ENCODE data around the gene MGAT5.

The MGAT5 gene

GRCh38 chr2:134433469-134433868, 179.6 kb downstream of the MGAT5 start:
- no peak for DNase-seq

DNA sequence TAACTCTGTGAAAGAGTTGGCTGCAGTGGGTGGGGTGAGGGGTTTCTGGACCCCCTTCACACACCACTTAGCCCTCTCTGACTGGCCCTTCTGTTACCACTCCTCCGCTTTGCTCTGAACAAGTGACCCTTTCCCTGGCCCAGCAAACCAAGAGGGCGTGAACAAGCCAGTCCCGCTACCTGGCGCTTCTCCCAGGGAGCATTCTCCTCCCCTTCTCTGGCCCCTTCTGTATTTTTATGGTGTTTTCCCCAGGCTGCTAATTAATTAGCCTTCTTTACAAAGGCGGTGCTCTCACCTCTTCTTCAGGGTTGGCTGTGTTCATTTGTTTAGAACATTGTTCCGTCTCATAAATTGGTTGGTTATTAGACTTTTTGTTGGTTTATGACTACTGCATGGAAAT, 180.1 kb downstream of the MGAT5 start:
- no peak for DNase-seq

GRCh38 chr2:134435505-134435904, 181.6 kb downstream of the MGAT5 start:
- no peak for DNase-seq

- no peak for DNase-seq
Measured at GRCh38 chr2:134435936-134436335, 182.1 kb downstream of the MGAT5 start.

DNA sequence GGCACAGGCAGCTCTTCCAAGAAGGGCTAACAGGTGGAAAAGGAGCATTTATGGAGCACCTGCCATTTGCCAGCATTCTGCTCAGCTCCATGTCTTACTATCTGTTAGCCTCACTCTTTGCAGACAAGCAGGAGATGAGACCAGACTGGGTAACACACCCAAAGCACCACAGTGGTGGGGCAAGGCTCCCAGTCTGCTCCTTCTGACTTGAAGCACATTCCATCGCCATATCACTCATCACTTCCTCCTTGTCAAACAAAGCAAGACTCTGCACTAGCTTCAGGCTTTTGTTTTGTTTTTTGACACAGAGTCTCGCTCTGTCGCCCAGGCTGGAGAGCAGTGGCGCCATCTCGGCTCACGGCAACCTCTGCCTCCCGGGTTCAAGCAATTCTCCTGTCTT, 182.8 kb downstream of the MGAT5 start:
- DNase-seq, result no peak

GRCh38 chr2:134438371-134438770, 184.5 kb downstream of the MGAT5 start:
- no peak for DNase-seq

- DNase-seq, result no peak
Measured at GRCh38 chr2:134440336-134440909, 186.6 kb downstream of the MGAT5 start.

GRCh38 chr2:134441153-134441863, 187.4 kb downstream of the MGAT5 start:
- no peak for DNase-seq

DNA sequence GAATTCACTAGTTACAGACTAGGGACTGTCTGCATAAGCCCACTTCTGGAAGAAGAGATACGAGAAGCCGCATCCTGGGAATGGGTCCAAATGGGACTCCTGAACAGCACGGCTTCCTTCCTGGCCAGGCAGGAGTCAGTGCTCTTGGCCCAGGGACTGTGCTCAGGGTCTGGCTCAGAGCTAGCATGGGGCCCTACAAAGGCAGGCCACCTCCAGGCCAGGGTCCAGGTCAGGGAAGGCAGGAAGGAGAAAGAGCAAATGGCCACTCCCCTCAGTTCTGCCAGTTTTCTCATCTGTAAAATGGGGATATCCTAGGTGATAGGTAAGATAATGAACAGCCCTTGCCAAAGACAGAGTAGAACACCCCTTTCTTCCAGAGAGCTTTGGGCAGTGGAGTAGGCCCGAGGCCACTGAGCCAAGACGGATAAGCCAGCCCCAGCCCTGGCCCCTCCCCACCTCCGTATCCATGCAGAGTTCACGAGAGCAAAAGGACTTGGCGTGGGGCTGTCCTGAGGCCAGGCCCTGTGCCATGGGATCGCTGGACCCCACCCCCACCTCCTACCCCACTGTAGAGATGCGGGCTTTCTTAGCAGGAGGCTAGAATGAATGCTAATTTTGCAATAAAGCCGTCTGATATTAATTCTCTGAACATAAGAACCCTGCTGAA, 190.1 kb downstream of the MGAT5 start:
- no peak for DNase-seq

DNA sequence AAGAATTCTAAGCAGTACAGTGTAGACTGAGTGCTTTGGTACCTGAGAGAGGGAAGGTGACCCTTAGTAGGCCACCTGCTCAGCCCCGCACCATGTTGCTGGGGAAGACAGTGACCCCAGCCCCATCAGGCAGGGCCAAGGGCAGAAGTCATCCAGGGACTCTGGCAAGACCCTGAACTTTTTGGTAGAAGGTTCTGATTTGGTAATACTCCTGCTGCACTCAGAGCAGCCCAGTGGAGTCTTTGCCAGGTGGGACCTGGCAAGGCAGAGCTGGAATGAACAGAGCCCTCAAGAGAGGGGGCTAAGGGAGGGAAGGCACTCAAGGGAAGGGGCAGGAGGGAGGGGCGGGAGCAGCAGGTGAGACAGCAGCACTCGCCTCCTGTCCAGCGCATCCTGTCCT, 191.2 kb downstream of the MGAT5 start:
- DNase-seq, result no peak

DNA sequence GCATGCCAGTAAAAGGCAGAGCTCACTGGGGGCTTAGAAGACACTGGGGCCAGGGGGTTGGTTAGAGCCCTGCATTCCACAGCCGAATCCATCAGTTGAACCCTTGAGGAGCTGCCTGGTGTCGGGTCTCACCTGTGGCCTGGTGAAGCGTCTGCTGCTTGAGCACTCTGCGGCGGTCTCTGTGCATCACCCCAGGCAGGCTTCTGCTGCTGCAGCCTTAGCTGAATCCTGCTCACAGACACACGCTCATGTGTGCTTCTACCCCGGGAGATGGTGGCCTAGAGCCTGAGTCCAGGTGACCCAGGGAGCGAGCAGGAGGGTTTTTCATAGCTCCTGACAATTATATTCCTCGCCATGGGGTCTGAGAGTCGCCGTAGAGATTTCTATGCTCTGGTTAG, 192.1 kb downstream of the MGAT5 start:
- DNase-seq, result no peak

DNA sequence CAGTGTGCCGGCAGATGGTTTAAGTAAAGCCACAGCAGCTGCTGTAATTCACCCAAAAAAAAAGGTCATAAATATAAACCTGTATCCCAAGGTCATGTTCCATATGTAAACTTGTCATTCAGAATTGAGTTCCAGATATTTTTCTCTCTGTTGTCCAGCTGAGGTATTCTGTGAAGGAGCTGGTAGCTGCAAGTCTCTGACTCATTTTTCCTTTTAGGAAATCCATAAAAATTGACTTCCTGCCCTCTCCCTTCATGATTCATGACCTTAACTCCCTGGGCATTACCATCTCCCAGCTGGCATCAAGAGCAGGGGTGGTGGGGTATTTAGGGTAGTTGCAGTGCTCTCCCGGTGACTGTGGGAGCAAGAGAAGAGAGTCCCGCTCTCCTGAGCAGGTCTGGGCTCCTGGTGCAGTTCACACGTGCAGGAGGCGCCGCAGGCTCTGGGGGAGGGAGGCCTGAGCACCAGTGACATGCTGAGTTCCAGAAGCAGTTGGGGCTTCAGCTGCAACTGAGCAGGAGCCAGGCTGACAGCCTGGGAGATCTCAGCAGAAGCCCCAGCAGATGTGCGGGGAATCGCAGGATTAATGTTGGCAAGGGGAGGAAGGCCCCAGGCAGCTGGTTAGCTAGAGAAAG, 192.6 kb downstream of the MGAT5 start:
- DNase-seq, result no peak

GRCh38 chr2:134447669-134448068, 193.8 kb downstream of the MGAT5 start:
- no peak for DNase-seq

- no peak for DNase-seq
Measured at GRCh38 chr2:134448650-134449049, 194.8 kb downstream of the MGAT5 start.

GRCh38 chr2:134449157-134449556, 195.3 kb downstream of the MGAT5 start:
- DNase-seq, result no peak

GRCh38 chr2:134449751-134450513, 196.1 kb downstream of the MGAT5 start:
- no peak for DNase-seq

DNA sequence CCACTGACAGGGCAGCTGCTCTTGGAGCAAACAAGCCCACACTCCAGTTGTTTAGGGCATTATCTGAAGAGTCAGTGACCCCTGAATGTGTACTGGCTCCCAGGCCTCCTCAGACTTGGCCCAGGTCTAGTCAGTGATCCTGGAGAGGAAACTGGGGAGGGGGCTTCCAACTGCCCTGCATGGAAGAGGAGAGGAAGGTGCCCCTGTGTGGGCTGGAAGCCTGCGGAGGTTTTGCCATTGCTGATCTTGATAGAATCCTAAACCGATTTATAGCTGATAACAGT, 197.4 kb downstream of the MGAT5 start:
- DNase-seq, result no peak

- no peak for DNase-seq
Measured at GRCh38 chr2:134452042-134452733, 198.3 kb downstream of the MGAT5 start.

DNA sequence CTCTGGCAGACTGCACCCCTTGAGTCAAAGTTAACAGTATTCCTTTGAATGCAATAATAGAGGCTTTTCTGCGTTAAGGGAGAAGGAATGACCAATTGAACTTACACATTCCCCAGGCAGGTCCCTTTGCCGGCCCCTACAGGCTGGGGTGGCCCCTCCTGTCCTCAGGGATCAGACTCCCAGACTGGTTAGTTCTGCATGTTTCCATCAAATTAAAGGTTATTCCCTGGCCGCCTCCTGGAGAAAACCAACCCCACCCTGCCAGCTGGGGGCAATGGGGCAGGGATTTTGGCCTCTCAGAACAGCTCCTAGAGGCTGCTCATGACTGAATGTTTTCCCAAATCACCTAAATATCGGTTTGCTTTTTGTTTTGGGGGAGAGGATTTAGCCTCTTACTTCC, 199.6 kb downstream of the MGAT5 start:
- no peak for DNase-seq

DNA sequence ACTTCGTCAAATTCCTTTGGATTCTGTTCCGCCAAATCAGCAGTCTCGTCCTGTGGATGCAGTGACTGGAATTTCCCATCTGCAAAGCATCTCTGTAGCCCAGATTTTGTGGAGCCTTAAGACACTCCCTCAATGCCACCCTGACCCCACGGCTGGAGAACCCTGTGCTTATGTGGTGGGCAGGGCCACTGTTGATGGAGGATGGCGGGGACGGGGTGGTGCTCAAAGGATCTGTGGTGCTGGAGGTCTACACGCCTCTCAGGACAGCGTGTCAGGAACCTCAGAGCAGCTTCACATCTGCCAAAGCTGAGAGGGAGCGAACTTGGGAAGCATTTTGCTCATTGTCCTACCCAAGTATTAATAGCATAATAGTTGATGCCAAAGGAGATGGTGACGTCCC, 200.1 kb downstream of the MGAT5 start:
- no peak for DNase-seq

DNA sequence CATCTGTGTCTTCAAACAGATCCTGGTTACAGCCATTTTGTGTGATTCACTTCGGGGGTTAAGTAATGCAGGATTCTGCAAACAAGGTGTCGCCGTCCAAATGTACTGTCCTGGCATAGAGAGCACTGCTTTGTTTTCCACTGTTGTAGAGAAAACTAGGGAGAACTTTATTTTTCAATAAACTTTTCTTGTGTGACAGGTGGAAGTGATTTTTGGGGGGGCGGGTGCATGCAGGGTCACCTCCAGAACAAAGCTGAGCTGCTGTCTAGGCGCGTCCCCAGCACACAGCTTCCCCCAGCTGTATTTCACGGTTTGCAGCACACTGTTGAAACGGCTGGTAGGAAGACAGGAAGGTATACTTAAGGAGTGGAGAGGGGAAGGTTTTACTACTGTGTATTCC, 200.6 kb downstream of the MGAT5 start:
- no peak for DNase-seq

- no peak for DNase-seq
Measured at GRCh38 chr2:134454931-134455330, 201.1 kb downstream of the MGAT5 start.

- no peak for DNase-seq
Measured at GRCh38 chr2:134455426-134455825, 201.6 kb downstream of the MGAT5 start.

Measured in hematopoietic multipotent progenitor cell treated with erythropoietin and hydrocortisone succinate and interleukin-3 and kit ligand, for 6 days (in vitro differentiated cells).